Right lobe of liver (tissue), 6 donors: ENCODE data around the gene ZNF524. TPM values are rescaled to one million over a fixed set of nuclear protein-coding genes. Genes with fewer than 3 reads are reported as not detected.
A peak's percentile ranks its signal among the peaks of the same experiment; 100 is the strongest.

Experiments
- ATAC-seq, 4 donors: fragments of 200-7000 bp; cut with Tn5 transposase; one replicate each; pipeline ENCODE4 v1.9.1; 2020; ENCODE audit warnings: mild to moderate bottlenecking in 4 of 4, moderate library complexity in 4 of 4
- DNase-seq, 3 donors: peaks; one replicate each; pipeline ENCODE4 v3.0.0-alpha.2; 2020
- H3K27ac ChIP-seq, 3 donors: fragments of 200-600 bp; one replicate each; pipeline ENCODE4 v1.8.0; 2022
- H3K27me3 ChIP-seq, 2 donors: fragments of 200-600 bp; one replicate each; pipeline ENCODE4 v1.8.0; 2022
- H3K36me3 ChIP-seq, 4 donors: fragments of 200-600 bp; sonication (generic) in 1 of 4; one replicate each; pipeline versions ENCODE4 v1.5.1 to v1.8.0; 2017 to 2022; ENCODE audit warnings: control low read depth in 1 of 4
- H3K4me1 ChIP-seq, 4 donors: fragments of 200-600 bp; sonication (generic) in 1 of 4; one replicate each; pipeline versions ENCODE4 v1.5.1 to v1.8.0; 2017 to 2022; ENCODE audit warnings: control low read depth in 1 of 4
- H3K4me3 ChIP-seq, 3 donors: fragments of 200-600 bp; one replicate each; pipeline ENCODE4 v1.8.0; 2022
- H3K9me3 ChIP-seq, 4 donors: fragments of 200-600 bp; sonication (generic) in 1 of 4; one replicate each; pipeline versions ENCODE4 v1.5.1 to v1.8.0; 2017 to 2022; ENCODE audit warnings: control low read depth in 1 of 4
- POLR2A ChIP-seq: fragments of 450-650 bp; IDR thresholded peaks from one replicate; pipeline ENCODE4 v1.6.1; 2017; ENCODE audit warnings: antibody characterized with exemption, mild to moderate bottlenecking
- WGBS: methylation state at CpG from one replicate; pipeline ENCODE4 v1.1.6; 2018; ENCODE audit warnings: low coverage, low lambda C conversion rate; ENCODE audit not compliant: insufficient coverage; ENCODE audit errors: missing lambda C conversion rate; 5-methylcytosine and 5-hydroxymethylcytosine counted together
- intact Hi-C, 2 donors: fragments of 100-400 bp; cut with DNase I; formaldehyde crosslinking; loops; one replicate each; pipeline versions ENCODE4 v1.11.2 to v1.14.1; 2022
- total RNA-seq, 6 experiments: library from RNA; depleted of rRNA in 2 of 6; stranded (reverse); fragments of >200 nt in 2 of 6; fragmentation: NEBNext Ultra II Directional in 3 of 6; extraction: Animal tissue kit (Norgen Biotek cat#: 25700) in 3 of 6; gene quantifications; one replicate each; pipeline versions ENCODE4 v1.1.0 to v1.2.4, GENCODE V29; 2016 to 2023
- TF ChIP-seq, protein P1 (sequence below), 4 donors: fragments of 200-600 bp in 3 of 4; fragments of 450-650 bp in 1 of 4; IDR thresholded peaks; one replicate each; pipeline versions ENCODE4 v1.5.1 to v1.8.0; 2016 to 2022; ENCODE audit warnings: antibody characterized with exemption in 4 of 4, mild to moderate bottlenecking in 2 of 4
- donor health status: DM: no; HTN: yes; CAD: no.
- donor health status: DM: no; HTN: no; CAD: no.
- donor health status: DM: no; HTN: no; CAD: no.
- donor health status: DM: no; HTN: yes; CAD: no.
- donor health status: DM: no; HTN: yes; CAD: no.

ZNF524 gene
- total RNA-seq, 6 experiments from 2014 or later: 8.2 to 21.0 (median 11.3) TPM

DNA sequence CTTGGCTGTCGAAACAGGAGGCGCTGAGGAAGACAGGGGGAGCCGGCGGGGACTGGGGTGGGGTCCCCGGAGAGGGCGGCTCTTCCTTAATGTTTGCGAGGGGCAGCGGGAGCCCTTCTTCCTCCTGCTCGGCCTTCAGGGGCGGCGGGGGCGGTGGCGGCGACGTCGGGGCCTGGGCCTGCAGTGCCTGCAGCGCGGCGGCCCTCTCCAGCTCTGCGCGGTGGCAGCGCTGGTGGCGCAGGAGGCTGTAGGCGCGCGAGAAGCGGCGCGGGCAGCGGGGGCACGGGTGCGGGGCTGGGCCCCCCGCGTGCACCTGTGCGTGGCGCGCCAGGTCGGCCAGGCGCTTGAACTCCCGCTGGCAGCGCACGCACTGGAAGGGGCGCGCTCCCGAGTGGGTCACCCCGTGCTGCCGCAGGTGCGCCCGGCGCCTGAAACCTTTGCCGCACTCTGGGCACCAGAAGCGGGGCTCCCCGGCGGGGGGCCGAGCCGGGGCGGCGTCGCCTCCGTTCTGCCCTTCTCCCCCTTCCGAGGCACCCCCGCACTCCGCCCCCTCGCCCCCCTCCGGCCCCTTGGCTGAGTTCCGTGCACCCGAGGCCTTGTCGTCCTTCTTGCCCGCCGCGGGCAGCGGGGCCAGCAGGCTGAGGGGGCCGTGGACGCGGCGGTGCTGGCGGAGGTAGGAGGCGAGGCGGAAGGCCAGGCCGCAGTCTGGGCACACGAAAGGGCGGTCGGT lies 21.9 kb upstream of the ZNF524 start:
- Histone ChIP-seq H3K27ac (no peak overlapping the region), H3K4me3 (no peak overlapping the region), H3K36me3 (no peaks in the 10 kb centered on the region), H3K4me1 (peaks cover 0 to 18% (median under 1%) of the 10 kb centered on the region in 4 donors), H3K9me3 (no peaks in the 10 kb centered on the region), H3K27me3 (no peaks in the 10 kb centered on the region)
- ATAC-seq (no peak), DNase-seq (no peak)
- TF ChIP-seq, protein P1, sequence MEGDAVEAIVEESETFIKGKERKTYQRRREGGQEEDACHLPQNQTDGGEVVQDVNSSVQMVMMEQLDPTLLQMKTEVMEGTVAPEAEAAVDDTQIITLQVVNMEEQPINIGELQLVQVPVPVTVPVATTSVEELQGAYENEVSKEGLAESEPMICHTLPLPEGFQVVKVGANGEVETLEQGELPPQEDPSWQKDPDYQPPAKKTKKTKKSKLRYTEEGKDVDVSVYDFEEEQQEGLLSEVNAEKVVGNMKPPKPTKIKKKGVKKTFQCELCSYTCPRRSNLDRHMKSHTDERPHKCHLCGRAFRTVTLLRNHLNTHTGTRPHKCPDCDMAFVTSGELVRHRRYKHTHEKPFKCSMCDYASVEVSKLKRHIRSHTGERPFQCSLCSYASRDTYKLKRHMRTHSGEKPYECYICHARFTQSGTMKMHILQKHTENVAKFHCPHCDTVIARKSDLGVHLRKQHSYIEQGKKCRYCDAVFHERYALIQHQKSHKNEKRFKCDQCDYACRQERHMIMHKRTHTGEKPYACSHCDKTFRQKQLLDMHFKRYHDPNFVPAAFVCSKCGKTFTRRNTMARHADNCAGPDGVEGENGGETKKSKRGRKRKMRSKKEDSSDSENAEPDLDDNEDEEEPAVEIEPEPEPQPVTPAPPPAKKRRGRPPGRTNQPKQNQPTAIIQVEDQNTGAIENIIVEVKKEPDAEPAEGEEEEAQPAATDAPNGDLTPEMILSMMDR (IDR thresholded peaks at IDR 0.05): no peak
- intact Hi-C loops: no loop called here
- 100% methylated on average over 4 of the region's 83 CpGs for WGBS

DNA sequence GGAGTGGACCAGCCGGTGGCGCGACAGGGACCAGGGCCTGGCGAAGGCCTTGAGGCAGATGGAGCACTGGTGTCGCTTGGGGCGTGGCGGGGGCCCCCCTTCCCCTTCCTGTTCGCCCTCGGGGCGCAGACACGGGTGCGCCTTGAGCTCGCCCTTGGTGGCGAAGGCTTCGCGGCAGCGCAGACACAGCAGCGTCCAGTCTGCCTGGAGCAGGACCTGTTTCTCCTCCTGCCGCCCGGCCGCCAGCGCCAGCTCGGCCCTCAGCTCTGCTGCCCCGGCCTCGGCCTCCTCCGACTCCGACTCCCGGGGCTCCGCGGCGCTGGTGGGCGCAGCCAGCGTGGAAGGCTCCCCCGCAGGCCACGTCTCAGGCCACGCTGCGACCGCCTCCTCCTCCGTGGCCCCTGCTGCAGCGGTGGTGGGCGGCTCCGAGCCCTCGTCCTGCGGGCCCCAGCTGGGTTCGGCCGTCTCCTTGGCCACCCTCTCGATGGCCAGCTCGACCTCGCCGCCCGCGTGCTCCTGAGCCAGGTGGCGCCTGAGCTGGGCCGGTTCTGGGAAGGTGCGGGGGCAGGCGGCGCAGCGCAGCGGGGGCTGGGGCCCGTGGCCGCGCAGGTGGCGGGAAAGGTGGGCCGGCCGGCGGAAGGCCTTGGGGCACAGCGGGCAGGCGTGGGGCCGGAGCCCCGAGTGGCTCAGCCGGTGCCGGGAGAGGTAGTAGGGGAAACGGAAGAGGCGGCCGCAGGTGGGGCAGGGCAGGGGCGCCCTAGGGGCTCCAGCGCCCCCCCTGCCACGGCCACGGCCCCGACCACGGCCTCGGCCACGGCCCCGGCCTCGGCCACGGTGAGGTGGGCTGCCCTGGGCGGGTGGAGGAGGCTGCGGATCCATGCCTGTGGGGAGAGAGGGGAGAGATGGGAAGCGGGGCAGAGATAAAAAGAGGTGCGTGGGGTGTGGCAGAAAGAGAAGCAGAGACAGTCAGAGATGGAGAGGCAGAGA lies 21.0 kb upstream of the ZNF524 start:
- intact Hi-C loops: no loop called here
- peaks cover 0 to 25% (median 4%) of the 10 kb centered on the region in 4 donors for H3K4me1 ChIP-seq
- no peak overlapping the region for H3K27ac ChIP-seq
- DNase-seq: no peak
- ATAC-seq: no peak
- TF ChIP-seq, protein P1 (IDR thresholded peaks at IDR 0.05): no peak
- TF ChIP-seq POLR2A: no peak
- 85% methylated on average over 2 of the region's 90 CpGs for WGBS
- peak overlapping the region in 1 of 3 donors; percentile 74 for H3K4me3 ChIP-seq
- no peaks in the 10 kb centered on the region for H3K36me3 ChIP-seq
- H3K27me3 ChIP-seq: no peaks in the 10 kb centered on the region
- no peaks in the 10 kb centered on the region for H3K9me3 ChIP-seq

DNA sequence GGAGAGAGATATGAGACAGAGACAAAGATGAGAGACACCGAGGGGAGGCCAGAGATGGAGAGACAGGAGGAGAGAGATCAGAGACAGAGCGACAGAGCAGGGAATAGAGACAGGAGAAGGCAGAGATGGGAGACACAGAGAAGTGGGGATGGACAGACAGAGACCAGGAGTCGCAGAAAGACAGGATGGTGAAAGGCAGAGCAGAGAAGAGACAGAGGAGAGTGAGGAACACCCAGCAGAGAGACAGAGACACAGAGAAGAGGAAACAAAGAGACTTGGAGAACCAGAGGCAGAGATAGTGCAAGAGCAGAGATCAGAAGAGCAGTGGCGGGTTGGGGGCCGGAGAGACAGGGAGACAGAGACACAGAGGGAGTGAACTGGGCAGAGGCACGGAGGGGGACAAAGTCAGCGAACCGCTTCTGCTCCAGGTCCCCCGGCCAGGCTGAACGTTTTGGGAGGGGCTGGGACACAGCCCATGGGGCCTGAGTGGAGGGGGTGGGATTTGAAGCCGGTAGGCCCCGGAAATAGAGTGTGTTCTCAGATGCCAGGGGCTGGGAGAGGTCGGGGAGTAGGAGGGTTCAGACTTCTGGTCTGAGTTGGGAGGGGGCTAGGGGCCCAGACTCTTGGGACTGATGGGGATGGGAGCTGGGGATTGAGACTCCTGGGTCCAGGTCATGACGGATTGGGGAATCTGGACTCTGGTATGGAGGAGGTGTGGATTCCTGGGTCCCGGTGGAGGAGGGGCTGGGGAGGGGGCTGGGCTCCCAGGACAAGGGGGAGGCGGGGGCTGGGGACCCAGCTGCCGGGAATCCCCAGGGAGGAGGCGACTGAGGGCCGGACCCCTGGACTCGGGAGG lies 20.1 kb upstream of the ZNF524 start:
- DNase-seq (no peak), ATAC-seq (peak; percentile 15 to 28 (median 20))
- Histone ChIP-seq H3K36me3 (no peaks in the 10 kb centered on the region), H3K9me3 (no peaks in the 10 kb centered on the region), H3K4me3 (peak overlapping the region; percentile 67 to 74 (median 72)), H3K27me3 (no peaks in the 10 kb centered on the region), H3K27ac (peak overlapping the region; percentile 73 to 85 (median 78)), H3K4me1 (peaks cover 0 to 25% (median 4%) of the 10 kb centered on the region in 4 donors)
- 20% methylated on average over 11 of the region's 20 CpGs for WGBS
- intact Hi-C loops: no loop called here
- TF ChIP-seq, protein P1 (IDR thresholded peaks at IDR 0.05): no peak
- no peak for TF ChIP-seq POLR2A

DNA sequence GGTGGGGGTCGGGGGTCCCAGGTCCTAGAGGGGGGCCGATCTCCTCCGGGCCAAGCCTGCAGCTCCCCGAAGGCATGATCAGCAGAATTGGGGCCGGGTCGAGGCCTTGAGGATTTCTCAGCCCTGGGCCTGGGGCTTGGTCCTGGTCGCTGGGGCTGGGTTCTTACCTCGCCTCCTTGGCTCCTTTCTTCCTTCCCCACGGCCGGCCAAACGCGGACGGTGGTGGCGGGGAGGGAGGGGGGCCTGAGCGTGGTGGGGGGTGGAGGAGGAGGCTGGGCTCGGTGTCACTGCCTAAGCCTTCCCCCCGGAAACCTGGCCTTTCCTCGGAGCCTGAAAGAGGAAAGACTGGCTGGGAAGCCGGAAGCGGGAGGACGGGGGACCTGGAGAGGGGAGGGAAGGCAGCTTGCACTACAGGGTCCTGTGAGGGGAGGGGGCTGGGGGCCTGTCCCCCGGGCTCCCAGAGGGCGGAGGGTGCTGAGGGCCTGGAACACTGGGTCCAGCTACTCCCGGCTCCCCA lies 19.4 kb upstream of the ZNF524 start, which contains the start of gene ZNF579:
TSS of gene ZNF579 (minus strand) at position 221 of the 517 bp plus-strand sequence. CDS start 1,209 bp downstream, outside the sequence.
- Histone ChIP-seq H3K36me3 (no peaks in the 10 kb centered on the region), H3K9me3 (no peaks in the 10 kb centered on the region), H3K27ac (peak within 1 kb of the TSS; percentile 73 to 85 (median 78)), H3K4me3 (peak within 1 kb of the TSS; percentile 67 to 74 (median 72)), H3K27me3 (no peaks in the 10 kb centered on the region), H3K4me1 (peaks cover 0 to 25% (median 4%) of the 10 kb centered on the region in 4 donors)
- intact Hi-C loops: no loop called here
- TF ChIP-seq, protein P1 (IDR thresholded peaks at IDR 0.05): no peak
- no peak for TF ChIP-seq POLR2A
- DNase-seq (peak; percentile 79 to 80 (median 80)), ATAC-seq (peak; percentile 72 to 82 (median 78))
- WGBS: 0% methylated on average over 3 of the region's 24 CpGs
